ENCODE data around the gene MINDY4. TPM values are rescaled to one million over a fixed set of nuclear protein-coding genes. Genes with fewer than 3 reads are reported as not detected.

Gene MINDY4
- total and polyA plus RNA-seq, 2 of the 8 experiments (the other 6 are each of a cell fraction or from before 2014, with no cell fraction given): 1.3 to 3.6 TPM

GRCh38 chr7:30906014-30906413, 134.8 kb downstream of the MINDY4 start:
- no peak overlapping the region for H3K18ac ChIP-seq (ENCODE audit: extremely low read depth, low read length)
- H3K79me1 ChIP-seq (ENCODE audit: low read depth, low read length): no peaks in the 10 kb centered on the region
- TF ChIP-seq POU5F1 (IDR thresholded peaks at IDR 0.05; ENCODE audit: low read depth, low read length) (no peak), EP300 (IDR thresholded peaks at IDR 0.05; ENCODE audit: borderline replicate concordance in 1 of 2, low read depth in 2 of 2, low read length in 2 of 2) (no peak), SIX5 (IDR thresholded peaks at IDR 0.05; ENCODE audit: low read depth, low read length) (no peak), CTBP2 (IDR thresholded peaks at IDR 0.05; ENCODE audit: borderline replicate concordance, insufficient read depth, insufficient read length, low read length) (no peak), SUZ12 (IDR thresholded peaks at IDR 0.05; ENCODE audit: low read length) (no peak), POLR2AphosphoS5 (IDR thresholded peaks at IDR 0.05; ENCODE audit: low read depth, low read length) (no peak)
- H2BK12ac ChIP-seq (ENCODE audit: low read depth, low read length): no peak overlapping the region
- no peak overlapping the region for H3K4me3 ChIP-seq (ENCODE audit: extremely low read depth in 1 of 4, insufficient read depth in 2 of 4, low read depth in 3 of 4, low read length in 4 of 4)
- no peak overlapping the region for H2AFZ ChIP-seq (ENCODE audit: low read length)
- WGBS, 2 experiments (ENCODE audit: extremely low coverage in 1 of 2, insufficient coverage in 1 of 2, insufficient read length in 1 of 2, insufficient replicate concordance in 2 of 2, low coverage in 1 of 2, low lambda C conversion rate in 2 of 2, missing lambda C conversion rate in 1 of 2): 76% methylated on average over 6 of the region's 7 CpGs; no CpG with 5 or more reads in 1 of the 2 experiments
- H3K56ac ChIP-seq (replicated peaks; ENCODE audit: insufficient read length, low read depth, low read length): no peak overlapping the region
- no peak overlapping the region for H3K4me2 ChIP-seq (ENCODE audit: insufficient read depth in 1 of 2, low read depth in 2 of 2, low read length in 2 of 2)
- H2BK15ac ChIP-seq (ENCODE audit: low read length): no peak overlapping the region
- no peaks in the 10 kb centered on the region for H3K79me2 ChIP-seq (ENCODE audit: control insufficient read depth in 1 of 2, insufficient read depth in 2 of 2, low read length in 2 of 2)
- no peak overlapping the region for H2AK5ac ChIP-seq (ENCODE audit: low read depth, low read length)
- H2BK20ac ChIP-seq (ENCODE audit: low read length): no peak overlapping the region
- H4K8ac ChIP-seq (ENCODE audit: extremely low read depth, insufficient read depth, low read length): no peak overlapping the region; the same call in 1 of the 2 replicates
- no peak overlapping the region for H2BK120ac ChIP-seq (replicated peaks; ENCODE audit: low read depth, low read length)
- no peak overlapping the region for H3K27ac ChIP-seq (ENCODE audit: low read depth, low read length)
- no peak overlapping the region for H4K91ac ChIP-seq (replicated peaks; ENCODE audit: insufficient read length, low read length)
- no peak for FAIRE-seq
- POLR2A ChIA-PET (ENCODE audit: partially characterized antibody): no interaction called here
- no peak overlapping the region for H3K9ac ChIP-seq (replicated peaks in 1 of 4; ENCODE audit: extremely low read depth in 1 of 4, low read depth in 3 of 4, low read length in 3 of 4)
- no peak overlapping the region for H2BK5ac ChIP-seq (ENCODE audit: low read depth, low read length)
- CTCF ChIA-PET (ENCODE audit: partially characterized antibody): interaction anchor here (0.7 to 2.0 kb wide), 10 partner anchors 8 to 111 kb away, joined by 3 to 4 read pairs (median 3); no protein-coding TSS in a partner anchor
- H3K23me2 ChIP-seq (ENCODE audit: low read depth, low read length): no peaks in the 10 kb centered on the region
- no peak overlapping the region for H3K23ac ChIP-seq (ENCODE audit: insufficient read length)
- H3K4me1 ChIP-seq (replicated peaks in 1 of 4; ENCODE audit: control insufficient read depth in 3 of 4, insufficient read depth in 4 of 4, low read length in 3 of 4): no peaks in the 10 kb centered on the region
- H4K5ac ChIP-seq (ENCODE audit: insufficient read length, low read depth, low read length): no peak overlapping the region
- no peaks in the 10 kb centered on the region for H3K36me3 ChIP-seq (ENCODE audit: control insufficient read depth in 2 of 4, insufficient read depth in 4 of 4, low read length in 3 of 4)
- no peak overlapping the region for H3K14ac ChIP-seq (ENCODE audit: insufficient read length)
- no peak overlapping the region for H3K4ac ChIP-seq (replicated peaks; ENCODE audit: insufficient read length, low read depth, low read length)
- no peaks in the 10 kb centered on the region for H3K9me3 ChIP-seq (ENCODE audit: insufficient read depth in 2 of 2, low read depth in 1 of 2, low read length in 1 of 2)
- H4K20me1 ChIP-seq (replicated peaks in 1 of 2; ENCODE audit: control insufficient read depth in 1 of 2, insufficient read depth in 2 of 2, low read length in 2 of 2): peaks cover 0 to 3% of the 10 kb centered on the region in 2 experiments
- no peak for DNase-seq (ENCODE audit: low read depth in 1 of 2, low spot score in 2 of 2)
- peaks cover 0 to 2% (median 0%) of the 10 kb centered on the region in 4 experiments; a peak in 1 of 7 replicates for H3K27me3 ChIP-seq (replicated peaks in 1 of 4; ENCODE audit: control insufficient read depth in 3 of 4, extremely low read depth in 1 of 4, insufficient read depth in 3 of 4, low read length in 3 of 4)

Measured in H1 (cell line).